A549 (cell line): ENCODE results near the gene RSBN1. TPM values are rescaled to one million over a fixed set of nuclear protein-coding genes. Genes with fewer than 3 reads are reported as not detected.

ENCODE experiments used
- ATAC-seq, 2 experiments: fragments of 200-7000 bp in 1 of 2; fragments of >200 bp in 1 of 2; cut with Nextera tagmentation in 1 of 2; cut with Tn5 transposase in 1 of 2; 3 replicates each; pipeline versions ENCODE4 v1.8.0 to v1.9.1; 2018 to 2020; ENCODE audit warnings: mild to moderate bottlenecking in 1 of 2, moderate library complexity in 1 of 2
- CTCF ChIA-PET: fragments of 300-600 bp; sonication (Branson Sonifier 250); formaldehyde crosslinking; extraction: SDS; loops from one replicate; lab custom pipeline; 2021; ENCODE audit warnings: antibody characterized with exemption, inconsistent platforms; lab: Yijun Ruan, JAX
- POLR2A ChIA-PET: fragments of 350-600 bp; formaldehyde crosslinking; extraction: SDS; loops from one replicate; lab custom pipeline; 2021; ENCODE audit warnings: antibody characterized with exemption, inconsistent platforms; lab: Yijun Ruan, JAX
- DNase-seq, 2 experiments: peaks; one replicate each; pipeline versions ENCODE4 v3.0.0 to v3.0.0-alpha.2; 2011 to 2016; ENCODE audit warnings: low read depth in 1 of 2, low spot score in 1 of 2
- FAIRE-seq: peaks from 2 replicates; lab custom pipeline; 2011; peaks lifted over from hg19 to GRCh38; lab: Jason Lieb, UNC
- H3K27ac ChIP-seq, 2 experiments: fragments of >200 bp; sonication (Bioruptor Twin); formaldehyde crosslinking; 3 replicates each; pipeline ENCODE4 v1.5.1; 2016 to 2017
- H3K4me1 ChIP-seq: fragments of >200 bp; sonication (Bioruptor Twin); formaldehyde crosslinking; 3 replicates; pipeline ENCODE4 v1.6.1; 2016
- H3K4me2 ChIP-seq: fragments of >200 bp; sonication (Bioruptor Twin); formaldehyde crosslinking; 3 replicates; pipeline ENCODE4 v1.6.1; 2016
- H3K4me3 ChIP-seq: fragments of >200 bp; sonication (Bioruptor Twin); formaldehyde crosslinking; 3 replicates; pipeline ENCODE4 v1.5.1; 2016
- H3K9me3 ChIP-seq: fragments of >200 bp; sonication (Bioruptor Twin); formaldehyde crosslinking; 3 replicates; pipeline ENCODE4 v1.6.1; 2016
- CBX8 ChIP-seq: fragments of 200-600 bp; sonication (generic); IDR thresholded peaks from 2 replicates; pipeline ENCODE4 v1.6.1; 2016
- CEBPB ChIP-seq, 2 experiments: fragments of >200 bp in 1 of 2; sonication (Bioruptor Twin) in 1 of 2; formaldehyde crosslinking in 1 of 2; IDR thresholded peaks; 2 replicates each; pipeline ENCODE4 v1.6.1; 2012 to 2016
- CHD4 ChIP-seq: fragments of 200-600 bp; sonication (generic); IDR thresholded peaks from 2 replicates; pipeline ENCODE4 v1.6.1; 2016; ENCODE audit warnings: antibody characterized with exemption, mild to moderate bottlenecking, borderline replicate concordance
- FOSL2 ChIP-seq, 2 experiments: fragments of 450-650 bp in 1 of 2; fragments of >200 bp in 1 of 2; sonication (Bioruptor Twin) in 1 of 2; formaldehyde crosslinking; IDR thresholded peaks; 2 replicates each; pipeline versions ENCODE4 v1.5.0 to v1.6.1; 2016 to 2020; ENCODE audit warnings: mild to moderate bottlenecking in 1 of 2, moderate library complexity in 1 of 2
- FOXS1 ChIP-seq: fragments of 250-450 bp; sonication (Bioruptor Pico); IDR thresholded peaks from 2 replicates; pipeline ENCODE4 v1.5.0; 2020; ENCODE audit warnings: mild to moderate bottlenecking, moderate library complexity
- GATA3 ChIP-seq: IDR thresholded peaks from 2 replicates; pipeline ENCODE4 v1.6.1; 2012; ENCODE audit warnings: borderline replicate concordance
- HOXB13 ChIP-seq: fragments of 250-450 bp; sonication (Bioruptor Pico); IDR thresholded peaks from 2 replicates; pipeline ENCODE4 v1.5.0; 2020; ENCODE audit warnings: low read depth, mild to moderate bottlenecking, moderate library complexity
- JUN ChIP-seq, 2 experiments: fragments of >200 bp; sonication (Bioruptor Twin); formaldehyde crosslinking; IDR thresholded peaks; 2 replicates in 1 of 2; 3 replicates in 1 of 2; pipeline ENCODE4 v1.6.1; 2016 to 2017
- KDM1A ChIP-seq: fragments of 200-600 bp; sonication (generic); IDR thresholded peaks from 2 replicates; pipeline ENCODE4 v1.6.1; 2016; ENCODE audit warnings: low read depth, mild to moderate bottlenecking
- KDM5A ChIP-seq: fragments of 200-600 bp; sonication (generic); IDR thresholded peaks from 2 replicates; pipeline ENCODE4 v1.6.1; 2016; ENCODE audit warnings: antibody characterized with exemption, mild to moderate bottlenecking
- MAFK ChIP-seq: fragments of 450-650 bp; IDR thresholded peaks from 2 replicates; pipeline ENCODE4 v1.6.1; 2014; ENCODE audit not compliant: partially characterized antibody
- MYC ChIP-seq: IDR thresholded peaks from 2 replicates; pipeline ENCODE4 v1.6.1; 2012; ENCODE audit warnings: mild to moderate bottlenecking, inconsistent platforms, low read length, improper control_type of control experiment, borderline replicate concordance
- NFE2L2 ChIP-seq: fragments of 150-350 bp; conservative IDR thresholded peaks from 2 replicates; pipeline ENCODE4 v1.6.1; 2014; ENCODE audit warnings: low read length
- PBX3 ChIP-seq: IDR thresholded peaks from 2 replicates; pipeline ENCODE4 v1.6.1; 2012
- PHF8 ChIP-seq: fragments of 200-600 bp; sonication (generic); IDR thresholded peaks from 2 replicates; pipeline ENCODE4 v1.6.1; 2016; ENCODE audit warnings: low read depth, mild to moderate bottlenecking, antibody characterized with exemption, moderate library complexity, borderline replicate concordance
- RCOR1 ChIP-seq: fragments of 150-350 bp; IDR thresholded peaks from 2 replicates; pipeline ENCODE4 v1.6.1; 2014; ENCODE audit warnings: antibody characterized with exemption, low read length, low read depth
- RNF2 ChIP-seq: fragments of 200-600 bp; sonication (generic); IDR thresholded peaks from 2 replicates; pipeline ENCODE4 v1.6.1; 2016; ENCODE audit warnings: low read depth, mild to moderate bottlenecking, antibody characterized with exemption, moderate library complexity, borderline replicate concordance
- TP53 ChIP-seq: fragments of 250-450 bp; sonication (Bioruptor Pico); IDR thresholded peaks from 2 replicates; pipeline ENCODE4 v1.5.0; 2021; ENCODE audit warnings: mild to moderate bottlenecking, moderate library complexity
- WGBS: methylation state at CpG from one replicate; pipeline ENCODE4 v1.1.6; 2017; ENCODE audit errors: missing lambda C conversion rate; 5-methylcytosine and 5-hydroxymethylcytosine counted together
- polyA plus RNA-seq, 4 experiments: library from polyadenylated mRNA; depleted of rRNA in 3 of 4; stranded (reverse); fragments of >200 nt; fragmentation: RNase III in 1 of 4; extraction: RNeasy Plus Mini Kit Qiagen cat#74134 plus additional on column Dnase treatment in 1 of 4; gene quantifications; 2 replicates in 3 of 4; 3 replicates in 1 of 4; pipeline ENCODE4 v1.2.3, GENCODE V29; 2011 to 2017

The RSBN1 gene
- polyA plus RNA-seq, 2 of the 4 experiments (the other 2 are of a cell fraction), result 3.0 to 9.7 TPM

GRCh38 chr1:113797472-113797871, 14.8 kb downstream of the RSBN1 start:
- no peak for TF ChIP-seq NFE2L2
- TF ChIP-seq KDM5A, result no peak
- TF ChIP-seq CEBPB (IDR thresholded peaks at IDR 0.05), result no peak
- no peak for TF ChIP-seq RNF2
- no peak for TF ChIP-seq FOSL2 (IDR thresholded peaks at IDR 0.05)
- no peak for TF ChIP-seq FOSL2 (CRISPR knock-in tag; IDR thresholded peaks at IDR 0.05)
- TF ChIP-seq JUN (IDR thresholded peaks at IDR 0.05), result no peak
- no peak for TF ChIP-seq GATA3
- TF ChIP-seq TP53 (CRISPR knock-in tag), result no peak
- ChIA-PET POLR2A (no interaction called here), CTCF (no interaction called here)
- Histone ChIP-seq H3K27ac (no peak overlapping the region), H3K4me1 (peaks cover 20% of the 10 kb centered on the region), H3K4me3 (no peak overlapping the region), H3K4me2 (no peak overlapping the region), H3K9me3 (no peaks in the 10 kb centered on the region)
- 78% methylated on average over 4 of the region's 4 CpGs for WGBS
- FAIRE-seq (no peak), DNase-seq (no peak), ATAC-seq (no peak)

- no peak for FAIRE-seq
- POLR2A ChIA-PET, result no interaction called here
- 75% methylated on average over 9 of the region's 9 CpGs for WGBS
Observed at GRCh38 chr1:113793878-113794834, 18.1 kb downstream of the RSBN1 start.

GRCh38 chr1:113792986-113793385, 19.3 kb downstream of the RSBN1 start:
- 56% methylated on average over 1 of the region's 1 CpG for WGBS

More at GRCh38 chr1:113793878-113794834, 18.1 kb downstream of the RSBN1 start:
- H3K4me3 ChIP-seq, result no peak overlapping the region
- peaks cover 21% of the 10 kb centered on the region for H3K4me1 ChIP-seq
- no peak overlapping the region for H3K27ac ChIP-seq
- CTCF ChIA-PET, result no interaction called here
- ATAC-seq (no peak; a peak in 1 of 6 replicates), DNase-seq (peak in 1 of 2 experiments; percentile 13)
- H3K4me2 ChIP-seq, result peak overlapping the region; percentile 40; the same call in 2 of the 3 replicates
- TF ChIP-seq KDM1A, result no peak
- TF ChIP-seq CBX8, result no peak
- no peak for TF ChIP-seq CHD4
- TF ChIP-seq NFE2L2, result no peak
- no peak for TF ChIP-seq HOXB13 (CRISPR knock-in tag)
- no peak for TF ChIP-seq PBX3
- TF ChIP-seq KDM5A, result no peak
- TF ChIP-seq GATA3, result no peak
- TF ChIP-seq FOXS1 (CRISPR knock-in tag), result no peak
- no peak for TF ChIP-seq PHF8
- H3K9me3 ChIP-seq, result no peaks in the 10 kb centered on the region

GRCh38 chr1:113792471-113792870, 19.8 kb downstream of the RSBN1 start:
- CTCF ChIA-PET, result interaction anchor here (1.1 kb wide), 1 partner anchor 720 kb away, joined by 3 read pairs; the partner anchor contains the start of gene LRIG2
- FAIRE-seq (no peak), ATAC-seq (no peak), DNase-seq (no peak)
- POLR2A ChIA-PET, result no interaction called here
- no peak overlapping the region for H3K4me3 ChIP-seq
- H3K4me2 ChIP-seq, result no peak overlapping the region; the same call in 2 of the 3 replicates
- TF ChIP-seq PHF8 (no peak), CBX8 (no peak), FOXS1 (CRISPR knock-in tag) (no peak), RCOR1 (no peak), PBX3 (no peak), MYC (no peak)
- TF ChIP-seq, all 56 proteins: peak for 0
- 88% methylated on average over 5 of the region's 5 CpGs for WGBS
- Histone ChIP-seq H3K4me1 (peaks cover 23% of the 10 kb centered on the region), H3K27ac (no peak overlapping the region), H3K9me3 (no peaks in the 10 kb centered on the region)

More at GRCh38 chr1:113792986-113793385, 19.3 kb downstream of the RSBN1 start:
- ATAC-seq, result no peak
- no peak for FAIRE-seq
- ChIA-PET POLR2A (no interaction called here), CTCF (interaction anchor here (1.1 kb wide), 1 partner anchor 720 kb away, joined by 3 read pairs; the partner anchor contains the start of gene LRIG2)
- TF ChIP-seq FOSL2 (IDR thresholded peaks at IDR 0.05), result 0 out of 2 replicates have a peak, but pooled peaks have one; percentile 11
- TF ChIP-seq FOSL2 (CRISPR knock-in tag; IDR thresholded peaks at IDR 0.05), result no peak
- no peak for TF ChIP-seq MAFK
- Histone ChIP-seq H3K4me3 (no peak overlapping the region), H3K9me3 (no peaks in the 10 kb centered on the region), H3K27ac (no peak overlapping the region), H3K4me2 (peak overlapping the region; percentile 27; the same call in 2 of the 3 replicates), H3K4me1 (peaks cover 23% of the 10 kb centered on the region)
- no peak for DNase-seq
